ENCODE measurements around the gene PPP2CA.
A peak's percentile ranks its signal among the peaks of the same experiment; 100 is the strongest.

The PPP2CA gene

GRCh38 chr5:134225780-134226440, at the start of gene PPP2CA:
Gene PPP2CA (minus strand): TSS chr5:134226073. CDS start chr5:134225861, 212 bp downstream.
- TF ChIP-seq CTCF (conservative IDR thresholded peaks at IDR 0.05; ENCODE audit: low read depth, low read length): no peak
- peak within 1 kb of the TSS; percentile 93 for H3K4me3 ChIP-seq (ENCODE audit: low read length)
- DNase-seq (ENCODE audit: low read depth): peak; percentile 91

GRCh38 chr5:134273642-134274395, 47.9 kb upstream of the PPP2CA start:
- TF ChIP-seq CTCF (conservative IDR thresholded peaks at IDR 0.05; ENCODE audit: low read depth, low read length): no peak
- no peak overlapping the region for H3K4me3 ChIP-seq (ENCODE audit: low read length)
- DNase-seq (ENCODE audit: low read depth): no peak

- DNase-seq (ENCODE audit: low read depth): no peak
- TF ChIP-seq CTCF (conservative IDR thresholded peaks at IDR 0.05; ENCODE audit: low read depth, low read length): no peak
- no peak overlapping the region for H3K4me3 ChIP-seq (ENCODE audit: low read length)
These were observed 45.2 kb upstream of the PPP2CA start for GRCh38 chr5:134271059-134271458.

- no peak overlapping the region for H3K4me3 ChIP-seq (ENCODE audit: low read length)
- no peak for TF ChIP-seq CTCF (conservative IDR thresholded peaks at IDR 0.05; ENCODE audit: low read depth, low read length)
- DNase-seq (ENCODE audit: low read depth): no peak
These were observed 43.0 kb upstream of the PPP2CA start for GRCh38 chr5:134268919-134269318.

GRCh38 chr5:134268019-134268601, 42.2 kb upstream of the PPP2CA start:
- DNase-seq (ENCODE audit: low read depth): no peak
- no peak overlapping the region for H3K4me3 ChIP-seq (ENCODE audit: low read length)
- no peak for TF ChIP-seq CTCF (conservative IDR thresholded peaks at IDR 0.05; ENCODE audit: low read depth, low read length)

- DNase-seq (ENCODE audit: low read depth): no peak
- TF ChIP-seq CTCF (conservative IDR thresholded peaks at IDR 0.05; ENCODE audit: low read depth, low read length): no peak
- H3K4me3 ChIP-seq (ENCODE audit: low read length): no peak overlapping the region
These were observed 41.6 kb upstream of the PPP2CA start for GRCh38 chr5:134267366-134268018.

Measured in retinal pigment epithelial cell (primary cell).